Osteoblast (primary cell): ENCODE results near the gene LCAT. TPM values are rescaled to one million over a fixed set of nuclear protein-coding genes. Genes with fewer than 3 reads are reported as not detected.
A peak's percentile ranks its signal among the peaks of the same experiment; 100 is the strongest.

Experiments used
- DNase-seq: peaks from one replicate; pipeline ENCODE4 v3.0.0; 2011; ENCODE audit warnings: low spot score, mixed read lengths; ENCODE audit not compliant: insufficient read length; ENCODE audit errors: missing footprints
- H2AFZ ChIP-seq: 2 replicates; pipeline ENCODE4 v1.6.0; 2011; ENCODE audit warnings: mild to moderate bottlenecking, low read length
- H3K27ac ChIP-seq: 2 replicates; pipeline ENCODE4 v1.5.1; 2011; ENCODE audit warnings: mild to moderate bottlenecking, low read depth, low read length, moderate library complexity
- H3K27me3 ChIP-seq: 2 replicates; pipeline ENCODE4 v1.6.0; 2012; ENCODE audit warnings: mild to moderate bottlenecking, control low read depth, inconsistent platforms, low read length, moderate library complexity; ENCODE audit not compliant: insufficient read depth
- H3K36me3 ChIP-seq: 2 replicates; pipeline ENCODE4 v1.5.1; 2011; ENCODE audit warnings: mild to moderate bottlenecking, low read length, control low read depth, moderate library complexity; ENCODE audit not compliant: insufficient read depth
- H3K4me1 ChIP-seq: 2 replicates; pipeline ENCODE4 v1.5.1; 2011; ENCODE audit warnings: mild to moderate bottlenecking, low read length, control low read depth, moderate library complexity; ENCODE audit not compliant: insufficient read depth
- H3K4me2 ChIP-seq: 2 replicates; pipeline ENCODE4 v1.6.0; 2011; ENCODE audit warnings: mild to moderate bottlenecking, low read length; ENCODE audit not compliant: insufficient read depth
- H3K4me3 ChIP-seq: fragments of 200-600 bp; sonication (generic); 3 replicates; pipeline ENCODE4 v1.5.1; 2012; ENCODE audit warnings: mild to moderate bottlenecking, low read length, inconsistent platforms; ENCODE audit not compliant: insufficient read depth
- H3K79me2 ChIP-seq: 2 replicates; pipeline ENCODE4 v1.6.0; 2012; ENCODE audit warnings: mild to moderate bottlenecking, low read length, control low read depth, inconsistent platforms; ENCODE audit not compliant: insufficient read depth
- H3K9me3 ChIP-seq: 2 replicates; pipeline ENCODE4 v1.5.1; 2011; ENCODE audit warnings: low read depth, low read length, control low read depth
- H4K20me1 ChIP-seq: 2 replicates; pipeline ENCODE4 v1.6.0; 2012; ENCODE audit warnings: mild to moderate bottlenecking, low read length, control low read depth; ENCODE audit not compliant: insufficient read depth
- CTCF ChIP-seq: IDR thresholded peaks from 2 replicates; pipeline ENCODE4 v1.5.1; 2011; ENCODE audit warnings: mild to moderate bottlenecking, low read depth, low read length, moderate library complexity; ENCODE audit errors: extremely low read depth
- total RNA-seq: library from RNA; depleted of rRNA; stranded (reverse); fragments of >200 nt; gene quantifications from 2 replicates; pipeline ENCODE4 v1.2.3, GENCODE V29; 2012

The LCAT gene
- total RNA-seq, 1 donor = 6.9 TPM

GRCh38 chr16:67965668-67966548 is 22.0 kb upstream of the LCAT start:
- Histone ChIP-seq H3K36me3 (peaks cover 38% of the 10 kb centered on the region), H3K4me3 (peak overlapping the region; percentile 94)
- TF ChIP-seq CTCF = no peak

DNA sequence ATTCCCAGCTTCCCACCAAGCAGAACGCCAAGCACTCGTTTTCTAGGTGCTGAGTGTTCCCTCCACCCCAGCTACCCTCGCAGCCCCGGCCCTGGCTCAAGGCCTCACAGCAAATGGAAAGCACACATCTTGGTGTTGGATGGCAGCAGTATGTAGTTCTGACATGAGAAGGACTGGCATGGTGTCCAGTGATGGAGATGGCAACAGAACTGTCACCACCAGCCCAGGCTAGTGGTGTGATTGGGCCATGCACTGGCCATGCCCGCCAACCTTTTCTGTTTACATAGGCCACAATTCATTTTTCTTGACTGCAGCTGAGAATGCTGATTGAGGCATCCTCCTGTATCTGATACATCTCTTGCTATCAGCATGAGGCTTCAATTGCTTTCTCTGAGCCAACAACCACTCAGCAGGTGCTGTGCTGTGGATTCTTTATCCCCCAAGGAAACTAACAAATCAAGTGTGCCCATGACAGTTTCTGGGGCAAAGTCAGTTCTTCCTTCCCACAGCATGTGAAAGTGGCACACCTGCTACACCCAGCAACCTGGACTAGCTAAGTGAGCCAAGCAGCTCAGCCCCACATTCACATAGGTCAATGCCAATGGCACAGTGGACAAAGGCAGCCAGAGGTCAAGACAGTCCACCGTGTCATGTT is 20.7 kb upstream of the LCAT start:
- Histone ChIP-seq H2AFZ (no peak overlapping the region), H3K79me2 (peaks cover 87% of the 10 kb centered on the region), H3K9me3 (no peaks in the 10 kb centered on the region), H3K27me3 (no peaks in the 10 kb centered on the region), H3K4me2 (no peak overlapping the region), H4K20me1 (peaks cover 71% of the 10 kb centered on the region), H3K27ac (peak overlapping the region; percentile 29), H3K36me3 (peaks cover 51% of the 10 kb centered on the region), H3K4me1 (peaks cover 42% of the 10 kb centered on the region), H3K4me3 (no peak overlapping the region)
- DNase-seq = no peak
- TF ChIP-seq CTCF = no peak

More at GRCh38 chr16:67965668-67966548, 22.0 kb upstream of the LCAT start:
- peak overlapping the region; percentile 89 for H3K27ac ChIP-seq
- peak; percentile 89 for DNase-seq
- peaks cover 33% of the 10 kb centered on the region for H3K4me1 ChIP-seq
- no peaks in the 10 kb centered on the region for H3K27me3 ChIP-seq
- H3K79me2 ChIP-seq = peaks cover 74% of the 10 kb centered on the region
- H3K4me2 ChIP-seq = peak overlapping the region; percentile 96
- H4K20me1 ChIP-seq = peaks cover 58% of the 10 kb centered on the region
- H3K9me3 ChIP-seq = no peaks in the 10 kb centered on the region
- no peak overlapping the region for H2AFZ ChIP-seq

DNA sequence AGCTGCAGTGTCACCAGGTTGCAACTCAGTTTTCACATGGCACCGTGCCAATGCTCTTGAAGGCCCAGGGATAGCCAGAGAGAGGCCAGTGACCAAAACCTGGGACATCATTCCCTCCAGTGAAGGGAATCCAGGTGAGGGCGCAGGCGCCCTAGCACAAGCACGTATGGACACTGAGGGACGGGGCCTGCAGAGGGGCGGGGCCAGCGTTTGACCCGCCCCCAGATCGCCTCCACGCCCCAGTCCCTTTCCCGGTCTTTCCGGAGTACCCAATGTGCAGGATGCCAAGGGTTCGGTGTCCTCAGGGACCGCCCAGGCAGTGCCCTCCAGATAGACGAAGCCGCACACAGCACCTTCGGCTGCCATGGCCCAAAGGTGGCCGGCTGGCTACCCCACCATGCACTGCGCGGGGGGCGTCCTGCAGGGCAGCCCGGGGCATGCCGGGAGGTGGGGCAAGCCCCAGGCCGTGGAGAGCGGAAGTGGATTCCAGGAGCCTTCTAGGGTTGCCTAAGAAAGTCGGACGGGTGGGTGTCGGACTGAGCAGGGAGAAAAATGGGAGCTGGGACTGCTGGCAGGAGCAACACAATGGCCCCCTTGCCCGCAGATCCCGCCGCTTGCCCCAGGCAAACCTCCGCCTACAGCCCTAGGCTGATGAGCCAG is 19.9 kb upstream of the LCAT start:
- H2AFZ ChIP-seq = no peak overlapping the region
- H3K27ac ChIP-seq = no peak overlapping the region
- H3K79me2 ChIP-seq = peaks cover 95% of the 10 kb centered on the region
- peak; percentile 88 for DNase-seq
- no peaks in the 10 kb centered on the region for H3K9me3 ChIP-seq
- peaks cover 47% of the 10 kb centered on the region for H3K4me1 ChIP-seq
- TF ChIP-seq CTCF = no peak
- no peak overlapping the region for H3K4me2 ChIP-seq
- no peak overlapping the region for H3K4me3 ChIP-seq
- H4K20me1 ChIP-seq = peaks cover 79% of the 10 kb centered on the region
- peaks cover 57% of the 10 kb centered on the region for H3K36me3 ChIP-seq
- H3K27me3 ChIP-seq = no peaks in the 10 kb centered on the region

- Histone ChIP-seq H3K4me2 (no peak overlapping the region), H3K36me3 (peaks cover 62% of the 10 kb centered on the region), H3K27me3 (no peaks in the 10 kb centered on the region), H3K4me1 (peaks cover 47% of the 10 kb centered on the region), H3K27ac (no peak overlapping the region), H3K9me3 (no peaks in the 10 kb centered on the region), H3K4me3 (no peak overlapping the region), H3K79me2 (peaks cover 100% of the 10 kb centered on the region), H2AFZ (no peak overlapping the region), H4K20me1 (peaks cover 85% of the 10 kb centered on the region)
- no peak for TF ChIP-seq CTCF
- peak; percentile 82 for DNase-seq
Observed at GRCh38 chr16:67963292-67963661, 19.4 kb upstream of the LCAT start.
